Anterior cingulate cortex (tissue), 58 donors: Measurements from ENCODE around the gene ANKRD1.

Experiments
- DNase-seq, 58 donors: peaks; one replicate each; lab custom pipeline; 2025; lab: John Stamatoyannopoulos, UW

Gene ANKRD1

DNA sequence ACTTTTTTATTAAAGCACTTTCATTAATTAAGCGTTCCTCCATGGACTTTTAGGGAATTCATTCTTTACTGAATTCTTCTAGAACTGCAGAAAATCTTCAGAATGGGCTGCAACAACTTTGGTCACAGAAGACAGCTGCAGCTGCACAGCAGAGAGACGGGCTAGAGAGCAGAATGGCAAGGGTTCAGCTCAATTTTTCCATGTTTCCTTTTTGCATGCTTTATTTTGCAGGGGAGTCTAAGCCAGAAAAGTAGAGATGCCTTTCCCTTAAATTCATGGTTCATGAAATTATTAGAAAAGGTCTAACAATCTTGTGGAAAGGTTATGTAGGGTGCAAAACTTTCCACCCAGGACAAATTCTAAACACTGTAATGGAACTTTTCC is 15.4 kb upstream of the ANKRD1 start:
- no peak for DNase-seq

DNA sequence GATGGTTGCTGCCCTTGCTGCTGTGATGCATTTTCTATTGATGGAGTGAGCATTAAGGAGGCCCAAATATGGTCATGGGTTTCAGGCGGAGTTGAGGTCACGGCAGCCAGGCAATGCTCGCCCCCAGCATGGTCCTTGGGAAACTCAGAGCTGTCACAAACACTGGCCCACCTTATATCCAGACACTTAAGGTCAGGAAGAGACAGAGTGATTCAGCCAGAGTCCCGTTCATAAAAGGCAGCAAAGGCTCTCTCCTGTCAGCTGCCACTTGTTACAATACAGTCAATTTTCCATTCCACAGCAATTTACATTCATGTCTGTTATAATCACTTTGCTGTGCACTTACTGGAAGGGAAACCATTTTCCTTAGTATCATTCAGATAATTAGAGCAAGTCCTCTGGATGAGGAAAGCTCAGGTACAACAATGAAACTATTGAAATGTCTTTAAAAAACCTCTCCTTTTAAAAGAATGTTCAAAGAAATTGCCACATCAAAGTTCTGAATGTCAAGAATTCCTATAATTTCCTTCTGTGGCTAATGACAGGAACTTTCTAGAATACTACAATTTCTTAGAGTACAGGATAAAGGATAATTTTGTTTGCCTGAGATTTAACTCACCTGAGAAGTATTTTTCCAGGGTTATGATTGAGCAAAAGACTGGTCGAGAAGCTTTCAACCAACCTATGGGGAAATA is 14.8 kb upstream of the ANKRD1 start:
- DNase-seq, result no peak

DNA sequence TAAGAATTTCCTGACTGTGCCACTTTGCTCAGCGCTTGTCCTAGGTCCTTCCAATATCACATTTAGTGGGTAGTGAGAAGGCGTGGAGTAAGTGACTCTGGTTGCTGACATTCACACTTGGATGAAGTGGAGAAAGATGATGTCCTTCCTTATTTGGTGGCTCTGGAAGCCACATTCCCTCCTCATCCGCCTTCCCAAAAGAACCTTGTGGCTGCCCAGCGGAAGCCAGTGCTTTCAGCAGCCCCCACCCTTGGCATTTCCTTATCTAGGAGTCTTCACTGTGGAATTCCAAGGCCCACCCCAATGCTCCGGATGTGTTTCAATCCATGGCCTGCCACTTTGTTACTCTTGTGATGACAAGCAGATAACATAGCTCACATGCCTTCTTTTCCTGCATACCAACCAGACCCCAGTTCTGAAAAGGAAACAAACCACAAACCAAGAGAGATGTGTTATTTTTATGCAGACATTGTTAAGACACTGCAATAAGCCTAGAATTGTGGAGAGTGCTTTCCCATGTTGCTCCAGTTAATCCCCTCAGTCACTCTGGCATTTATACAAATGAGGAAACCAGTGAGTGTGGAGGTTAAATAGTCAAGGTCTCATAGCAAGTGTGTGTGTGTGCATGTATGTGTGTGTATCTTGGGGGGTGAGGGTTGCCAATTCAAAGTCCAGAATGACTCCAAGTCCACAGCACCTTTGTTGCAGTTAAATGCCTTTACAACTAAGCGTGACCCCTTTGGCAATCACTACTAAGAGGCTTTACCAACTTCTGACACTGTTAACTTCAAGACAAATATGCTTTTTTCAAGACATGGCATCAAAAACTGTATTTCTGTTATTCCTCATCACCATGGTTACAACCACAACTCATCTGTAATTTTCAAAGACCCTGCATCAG is 10.3 kb upstream of the ANKRD1 start:
- no peak for DNase-seq

DNA sequence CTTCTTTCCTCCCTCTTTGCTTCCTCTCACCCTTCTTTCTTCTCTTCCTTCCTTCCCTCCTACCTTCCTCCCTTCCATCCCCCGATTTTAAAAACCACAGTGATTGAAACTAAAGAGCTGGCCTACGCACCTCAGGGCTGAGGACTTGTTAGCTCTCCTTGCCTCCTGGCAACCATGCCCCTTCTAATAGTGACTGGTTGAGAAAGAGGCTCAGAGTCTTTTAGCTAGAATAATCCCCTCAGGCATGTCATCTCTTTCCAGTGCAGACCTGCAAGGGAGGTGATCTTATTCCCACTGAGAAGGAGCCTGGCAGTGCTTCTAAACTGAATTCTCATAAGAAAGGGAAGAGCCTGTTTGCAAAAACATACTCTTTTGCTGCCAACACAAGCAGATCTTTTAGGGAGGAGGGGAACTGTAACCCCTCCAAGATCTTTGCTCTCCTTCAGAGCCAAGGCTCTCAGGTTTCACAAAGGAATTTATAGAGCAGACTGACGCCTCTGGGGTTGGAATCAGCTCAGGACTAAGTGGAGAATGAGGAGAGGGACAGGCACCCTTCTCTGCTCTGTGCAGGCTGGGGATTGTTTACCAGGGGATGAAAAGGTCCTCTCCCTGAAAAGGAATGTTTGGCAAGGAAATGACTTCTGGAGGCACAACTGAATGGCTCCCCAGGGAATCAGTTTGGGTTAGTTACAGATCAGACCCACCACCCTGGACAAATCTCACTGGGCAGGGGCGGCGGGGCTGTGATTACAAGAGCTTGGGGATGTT is 9.4 kb upstream of the ANKRD1 start:
- DNase-seq, result peak in 1 of 58 donors; percentile 9

DNA sequence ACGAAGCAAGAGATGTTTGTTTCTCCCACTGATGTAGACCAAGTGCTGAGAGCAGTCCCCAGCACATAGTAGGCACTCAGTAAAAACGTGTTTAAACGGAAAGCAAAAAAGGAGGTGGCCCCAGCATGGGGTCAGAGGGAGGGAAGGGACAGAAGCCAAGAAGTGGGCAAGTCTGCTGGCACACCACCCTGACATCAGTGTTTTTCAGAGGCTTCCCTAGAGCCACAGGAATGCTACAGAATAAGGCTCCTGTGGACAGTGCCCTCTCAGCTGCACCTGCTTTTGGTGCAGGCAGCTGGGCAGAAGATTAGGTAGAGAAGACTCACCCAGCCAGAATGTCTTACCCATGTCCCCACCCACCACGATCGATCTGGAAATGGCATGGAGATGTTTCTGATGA is 8.3 kb upstream of the ANKRD1 start:
- no peak for DNase-seq

DNA sequence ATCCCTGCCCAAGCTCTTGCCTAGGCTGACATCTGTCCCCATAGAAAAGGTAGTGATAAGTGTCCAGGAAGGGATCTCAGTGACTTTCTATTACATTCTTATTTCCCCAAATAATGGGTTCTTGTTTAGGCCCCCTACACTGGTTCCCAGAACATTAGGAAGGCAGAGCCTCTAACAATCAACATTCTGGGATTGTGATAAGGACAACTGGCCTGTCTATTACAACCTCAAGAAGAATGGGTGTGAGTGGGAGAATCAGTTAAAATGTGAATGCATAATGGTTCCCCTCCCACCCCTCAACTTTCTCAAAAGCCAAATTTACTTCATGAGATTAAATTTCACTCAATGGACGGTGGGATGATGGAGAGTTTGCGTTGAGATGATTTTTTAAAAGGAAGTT is 6.4 kb upstream of the ANKRD1 start:
- no peak for DNase-seq

DNA sequence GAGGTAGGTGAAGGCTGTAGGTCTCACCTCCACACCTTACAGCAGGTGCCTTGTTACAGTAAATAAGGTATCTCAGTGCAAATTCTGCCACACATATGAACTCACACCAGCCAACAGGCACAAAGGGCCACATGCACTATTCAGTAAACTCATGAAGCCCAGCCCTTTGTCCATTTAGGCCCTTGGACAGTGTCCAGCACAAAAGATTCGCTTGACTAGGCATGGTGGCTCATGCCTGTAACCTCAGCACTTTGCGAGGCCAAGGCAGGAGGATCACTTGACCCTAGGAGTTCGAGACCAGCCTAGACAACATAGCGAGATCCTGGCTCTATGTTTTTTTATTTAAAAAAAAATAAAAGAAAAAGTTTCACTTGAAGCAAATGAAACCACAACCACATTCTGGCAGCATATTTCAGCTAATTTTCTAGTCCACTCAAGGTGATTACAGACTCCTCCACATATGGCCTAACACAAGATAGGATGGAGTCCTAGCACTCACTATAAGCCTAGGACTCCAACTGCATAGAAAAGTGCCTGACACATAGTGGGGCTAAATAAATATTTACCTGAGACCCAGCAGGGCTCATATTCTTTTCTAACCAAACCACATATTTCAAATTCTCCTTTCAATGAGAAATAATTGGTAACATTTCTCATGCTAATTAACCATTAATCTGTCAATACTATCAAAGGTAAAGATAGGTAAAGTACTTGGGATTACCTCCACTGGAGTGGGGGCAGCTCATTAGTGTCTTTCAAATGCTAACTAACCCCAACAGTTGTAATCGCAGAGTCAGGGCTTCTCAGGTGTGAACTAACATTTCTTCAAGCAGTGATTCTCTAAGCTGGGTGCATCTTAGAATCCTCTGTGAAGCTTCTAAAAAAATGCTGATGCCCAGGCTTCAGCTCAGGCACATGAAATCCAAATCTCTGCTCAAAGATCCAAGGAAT is 4.5 kb upstream of the ANKRD1 start:
- no peak for DNase-seq

DNA sequence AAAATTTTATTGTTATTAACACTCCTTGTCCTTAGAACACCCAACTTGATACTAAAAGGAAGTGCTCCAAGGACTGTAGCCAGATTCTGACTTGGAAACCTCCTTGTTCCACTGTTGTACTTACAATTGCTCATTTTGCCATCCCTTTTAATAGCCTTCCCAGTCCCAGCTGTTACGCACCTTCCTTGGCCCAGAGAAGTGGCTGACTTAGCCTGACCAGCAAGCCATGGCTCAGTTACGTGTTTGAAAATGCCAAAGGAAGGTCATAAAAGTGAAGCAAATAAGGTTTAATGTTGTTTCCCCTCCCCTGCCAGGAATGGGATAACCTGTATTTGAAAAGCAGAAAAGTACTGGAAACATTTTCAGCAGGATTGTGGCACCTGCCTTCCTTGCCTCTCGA is 3.7 kb upstream of the ANKRD1 start:
- DNase-seq, result no peak

DNA sequence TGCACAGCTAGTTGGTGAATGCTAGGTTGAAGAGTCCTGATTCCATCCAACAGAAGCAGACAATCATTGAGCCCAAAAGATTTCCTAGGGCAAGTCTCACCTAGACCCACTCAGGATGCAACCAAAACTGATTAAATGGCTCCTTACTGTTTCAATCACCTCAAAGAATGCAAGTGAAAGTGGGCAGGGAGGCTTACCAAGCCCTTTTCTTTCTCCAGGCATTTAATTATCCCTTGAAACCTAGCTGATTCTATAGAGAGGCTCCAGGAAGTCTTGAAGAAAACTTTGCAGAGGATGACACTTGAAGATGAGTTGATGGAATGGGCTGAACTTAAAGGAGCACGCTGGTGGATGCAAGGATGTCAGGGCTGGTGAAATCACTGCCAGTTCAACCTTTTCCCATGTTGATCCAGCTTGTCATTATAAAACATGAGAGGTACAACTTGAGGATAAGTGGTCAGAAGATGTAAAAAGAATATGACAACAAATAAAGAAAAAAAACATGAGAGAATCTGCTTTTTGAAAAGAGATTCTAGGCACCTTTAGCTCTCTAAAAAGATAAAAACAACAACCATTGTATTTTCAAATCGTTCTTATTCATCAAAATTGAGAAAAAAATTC is 2.3 kb upstream of the ANKRD1 start:
- DNase-seq, result no peak

DNA sequence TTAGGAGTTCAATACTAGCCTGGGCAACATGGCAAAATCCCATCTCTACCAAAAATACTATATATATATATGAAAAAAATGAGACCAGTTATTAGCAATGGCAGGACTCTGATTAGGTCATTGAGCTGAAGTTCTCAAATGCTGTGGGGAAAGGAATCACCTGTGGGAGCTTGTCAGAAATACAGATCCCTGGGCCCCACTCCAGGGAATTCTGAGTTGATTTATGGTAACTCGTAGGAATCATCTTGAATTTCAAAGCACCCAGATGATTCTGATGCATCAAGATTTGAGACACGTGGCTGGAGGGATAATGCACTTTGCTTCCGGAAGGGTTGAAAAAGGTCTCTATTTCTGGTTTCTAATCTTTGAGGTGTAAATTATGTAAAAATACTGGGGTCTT is 1.0 kb upstream of the ANKRD1 start:
- DNase-seq, result no peak

DNA sequence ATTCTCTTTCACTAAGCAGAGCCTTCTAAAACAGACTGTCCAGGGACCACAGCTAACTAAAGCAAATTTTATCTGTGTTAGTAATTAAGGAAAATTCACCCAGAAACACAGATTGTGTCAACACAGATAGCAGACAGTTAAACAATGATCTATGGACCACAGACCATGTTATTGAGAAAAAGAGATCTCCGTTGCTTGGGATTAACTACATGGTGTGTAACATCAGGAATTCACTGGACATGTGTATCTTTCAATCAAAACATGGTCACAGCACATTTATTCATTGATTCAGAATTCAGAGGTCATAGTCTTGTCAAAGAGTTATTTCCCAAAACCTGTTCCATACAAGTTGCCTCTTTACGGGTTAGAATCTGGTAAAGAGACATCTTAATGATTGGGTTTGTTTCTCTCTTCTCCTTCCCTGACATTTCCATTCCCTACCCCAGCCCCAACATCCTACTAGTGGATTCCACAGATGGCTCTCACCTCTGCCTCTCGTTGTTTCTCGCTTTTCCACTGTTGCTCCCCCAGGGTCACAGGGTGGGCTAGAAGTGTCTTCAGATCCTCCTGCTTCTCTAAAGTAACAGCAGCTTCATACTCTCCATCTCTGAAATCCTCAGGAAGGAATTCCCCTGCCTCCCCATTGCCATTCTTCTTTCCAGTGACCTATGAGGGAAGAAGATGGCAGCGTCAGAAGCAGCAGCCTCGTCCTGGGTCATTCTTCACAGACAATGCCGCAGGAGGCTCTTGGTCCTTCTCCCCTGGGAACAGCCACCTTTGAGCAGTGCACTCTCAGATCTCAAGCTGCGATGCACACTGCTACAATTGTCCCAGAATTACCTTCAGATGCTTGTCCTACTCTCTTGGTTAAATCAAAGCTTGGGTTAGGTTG is 958 bp downstream of the ANKRD1 start:
- no peak for DNase-seq

DNA sequence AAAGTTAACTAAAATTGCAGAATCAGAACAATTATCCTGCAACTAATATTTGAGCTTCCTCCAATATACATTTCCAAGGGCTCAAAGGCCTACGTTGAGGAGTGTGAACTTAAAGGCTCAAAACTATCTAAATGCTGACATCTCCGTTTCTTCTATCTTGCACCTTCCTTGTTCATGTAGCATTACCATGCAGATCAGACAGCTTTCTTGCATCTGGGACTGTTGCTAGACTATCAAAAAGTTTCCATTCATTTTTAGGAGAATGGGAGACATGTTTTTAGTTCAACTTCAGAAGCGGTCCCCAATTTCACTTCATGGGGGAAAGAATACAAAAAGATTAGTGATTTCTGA is 2.9 kb downstream of the ANKRD1 start:
- DNase-seq, result no peak

DNA sequence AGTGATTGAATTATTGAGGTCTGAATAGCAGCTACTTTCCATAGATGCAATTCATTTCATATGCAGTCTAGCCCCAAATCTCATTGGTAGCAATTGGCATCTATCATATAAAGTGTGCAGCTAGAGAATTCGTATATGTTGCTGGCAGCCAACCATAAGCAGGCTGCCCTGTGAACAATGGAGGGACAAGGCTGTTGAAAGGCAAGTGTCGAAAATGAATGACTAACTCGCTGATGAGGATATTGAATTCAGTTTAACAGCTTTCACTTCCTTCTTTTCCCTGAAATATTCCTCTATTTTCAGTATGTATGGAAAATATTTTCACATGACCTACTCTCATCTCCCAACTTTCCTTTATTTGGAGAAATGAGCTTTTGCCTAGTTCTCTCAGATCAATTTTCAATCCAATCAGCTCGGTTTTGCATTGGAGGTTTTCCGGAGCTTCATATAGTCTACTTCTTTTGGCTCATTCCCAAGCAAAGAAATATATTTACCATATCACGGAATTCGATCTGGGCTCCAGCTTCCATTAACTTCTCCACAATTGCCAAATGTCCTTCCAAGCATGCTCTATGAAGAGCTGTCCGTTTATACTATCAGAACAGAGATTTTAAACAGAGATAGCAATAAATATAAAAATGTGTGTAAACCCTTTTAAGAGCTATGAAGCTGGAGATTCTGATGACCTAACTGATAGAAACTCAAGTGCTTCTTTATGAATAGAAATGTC is 3.5 kb downstream of the ANKRD1 start:
- no peak for DNase-seq

DNA sequence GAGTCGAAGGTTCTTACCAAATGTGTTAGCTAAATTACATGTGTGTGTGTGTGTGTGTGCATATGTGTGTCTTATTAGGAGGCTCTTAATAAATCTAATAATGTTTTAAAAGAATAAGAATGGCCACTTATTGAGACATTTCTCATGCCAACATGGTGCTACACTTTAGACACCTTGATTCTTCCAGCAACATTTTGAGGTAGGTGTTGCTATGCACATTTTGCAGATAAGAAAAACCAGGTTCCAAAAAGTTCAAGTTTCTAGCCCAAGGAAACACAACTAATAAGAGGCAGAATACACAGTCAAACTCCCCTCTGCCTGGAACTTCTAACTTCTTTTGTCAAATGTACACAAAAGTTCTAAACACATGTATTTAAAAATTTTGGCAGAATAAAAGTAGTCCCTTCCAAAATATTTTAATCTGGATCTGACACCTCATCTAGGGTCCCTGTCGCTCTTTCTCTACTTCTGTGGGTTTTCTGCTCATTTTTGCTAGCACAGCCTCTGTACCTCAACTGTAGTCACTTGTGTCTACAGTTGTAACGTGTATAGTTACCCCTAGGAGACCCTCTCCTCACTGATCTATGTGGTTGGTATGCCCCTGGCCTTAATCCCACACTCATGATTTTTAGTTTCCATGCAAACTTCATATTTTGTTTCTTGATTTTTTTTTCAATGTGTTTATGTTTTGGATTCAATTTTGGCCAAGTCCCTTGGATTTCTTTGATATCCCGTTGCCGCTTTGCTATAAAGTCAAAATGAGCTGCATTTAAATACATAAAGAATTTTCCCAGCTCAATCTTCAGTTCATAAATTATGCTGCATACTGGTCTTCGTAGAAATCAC is 4.3 kb downstream of the ANKRD1 start:
- DNase-seq, result no peak

DNA sequence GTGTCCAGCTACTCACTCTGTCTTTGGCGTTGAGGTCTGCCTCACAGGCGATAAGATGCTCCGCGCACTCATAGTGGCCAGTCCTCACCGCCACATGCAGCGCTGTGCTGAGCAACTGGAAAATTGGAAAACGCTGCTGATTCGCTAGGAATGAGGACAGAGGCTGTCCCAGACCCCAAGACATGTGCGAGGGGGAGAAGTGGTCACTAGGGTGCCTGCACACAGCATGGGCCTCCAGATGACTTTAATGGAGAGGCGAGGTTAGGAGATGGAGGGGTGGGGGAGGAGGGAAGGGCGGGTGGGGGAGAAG is 5.2 kb downstream of the ANKRD1 start:
- DNase-seq, result no peak

DNA sequence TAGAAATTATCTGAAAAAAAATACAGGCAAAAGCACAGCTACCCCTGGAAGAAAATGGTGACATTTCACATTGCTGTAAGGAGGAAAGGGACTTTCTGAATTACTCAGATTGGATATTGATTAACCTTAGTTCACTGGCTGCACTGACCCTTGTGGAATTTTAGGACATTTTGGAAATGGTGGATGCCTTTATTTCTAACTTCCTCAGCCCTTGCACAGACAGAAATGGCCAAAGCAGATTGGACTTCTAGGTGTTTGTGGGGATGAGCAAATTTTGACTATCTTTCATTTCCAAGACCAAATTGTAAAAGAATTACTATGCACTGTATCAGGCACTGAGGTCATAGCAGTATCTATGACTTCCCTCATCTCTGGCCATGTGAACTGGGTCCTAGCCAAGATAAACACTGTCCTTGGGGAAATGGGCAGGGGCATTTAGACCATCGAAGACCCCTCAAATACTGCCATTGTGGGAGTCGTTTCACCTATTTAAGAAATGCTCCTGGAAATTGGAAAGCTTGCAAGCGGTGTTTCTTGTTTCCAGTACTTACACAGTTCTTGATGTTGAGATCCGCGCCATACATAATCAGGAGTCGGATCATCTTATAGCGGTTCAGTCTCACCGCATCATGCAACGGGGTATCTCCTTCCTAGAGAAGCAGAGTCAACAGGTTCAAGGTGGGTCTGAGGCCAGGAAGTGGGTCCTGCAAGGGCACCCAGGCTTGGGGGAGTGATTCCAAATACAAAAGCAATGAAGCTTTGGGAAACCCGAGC is 5.7 kb downstream of the ANKRD1 start:
- DNase-seq, result no peak
